Lung microvascular endothelial cell (primary cell): ENCODE results near the gene PWP1. TPM values are rescaled to one million over a fixed set of nuclear protein-coding genes. Genes with fewer than 3 reads are reported as not detected.

Experiments used
- DNase-seq, 2 donors: peaks; one replicate each; pipeline versions ENCODE4 v3.0.0 to v3.0.0-alpha.2; 2010; ENCODE audit warnings: low read depth in 2 of 2
- total RNA-seq: library from RNA; depleted of rRNA; stranded (reverse); fragments of >200 nt; gene quantifications from 2 replicates; pipeline ENCODE4 v1.2.1, GENCODE V29; 2014

PWP1 gene
- total RNA-seq = 49.2 and 51.4 TPM in 2 replicates

GRCh38 chr12:107685360-107686248 is at the start of gene PWP1:
Gene PWP1, plus strand, starts transcription at chr12:107685799. Its CDS starts 101 bp downstream, at chr12:107685900.
- DNase-seq = peak; percentile 98

DNA sequence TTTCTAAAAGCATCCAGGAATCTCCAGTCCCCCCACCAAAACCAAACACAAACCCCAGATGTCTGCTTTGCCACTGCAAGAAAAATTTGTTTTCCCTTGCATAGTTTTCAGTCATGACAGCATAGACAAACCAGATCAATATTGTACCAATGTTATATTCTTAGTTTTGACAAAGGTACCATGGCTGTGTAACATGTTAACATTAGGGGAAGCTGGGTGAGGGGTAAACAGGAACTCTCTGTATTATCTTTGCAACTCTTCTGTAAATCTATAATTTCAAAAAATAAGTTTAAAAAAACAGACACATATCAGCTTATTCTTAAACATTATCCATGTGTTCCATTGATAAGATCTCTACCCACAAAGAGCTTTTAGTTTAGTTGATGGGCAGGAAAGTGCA is 44.4 kb upstream of the PWP1 start:
- no peak for DNase-seq

GRCh38 chr12:107642240-107642639 is 43.4 kb upstream of the PWP1 start:
- no peak for DNase-seq

- peak; percentile 69 to 77 for DNase-seq
These were observed 39.8 kb upstream of the PWP1 start for GRCh38 chr12:107645630-107646333.

DNA sequence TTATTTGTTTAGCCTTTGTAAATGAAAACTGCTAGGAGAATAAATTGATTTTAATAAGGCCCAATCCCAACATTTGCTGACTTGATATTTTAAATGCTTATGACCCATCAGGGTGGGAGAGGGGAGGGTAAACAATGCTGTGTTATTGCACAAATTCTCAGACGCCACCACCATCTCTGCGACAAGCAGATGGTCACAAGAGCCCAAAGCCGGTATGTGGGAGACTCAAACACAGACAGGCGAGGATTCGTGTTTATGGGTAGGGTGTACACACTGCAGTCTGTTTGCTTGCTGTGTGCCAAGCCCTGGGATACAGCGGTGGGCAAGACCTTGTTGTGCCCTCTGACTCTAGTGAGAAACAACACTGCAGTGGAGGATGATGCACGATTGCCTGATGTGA is 39.2 kb upstream of the PWP1 start:
- DNase-seq = no peak

GRCh38 chr12:107649661-107650061 is 35.9 kb upstream of the PWP1 start:
- no peak for DNase-seq

GRCh38 chr12:107650977-107651376 is 34.6 kb upstream of the PWP1 start:
- DNase-seq = no peak

DNA sequence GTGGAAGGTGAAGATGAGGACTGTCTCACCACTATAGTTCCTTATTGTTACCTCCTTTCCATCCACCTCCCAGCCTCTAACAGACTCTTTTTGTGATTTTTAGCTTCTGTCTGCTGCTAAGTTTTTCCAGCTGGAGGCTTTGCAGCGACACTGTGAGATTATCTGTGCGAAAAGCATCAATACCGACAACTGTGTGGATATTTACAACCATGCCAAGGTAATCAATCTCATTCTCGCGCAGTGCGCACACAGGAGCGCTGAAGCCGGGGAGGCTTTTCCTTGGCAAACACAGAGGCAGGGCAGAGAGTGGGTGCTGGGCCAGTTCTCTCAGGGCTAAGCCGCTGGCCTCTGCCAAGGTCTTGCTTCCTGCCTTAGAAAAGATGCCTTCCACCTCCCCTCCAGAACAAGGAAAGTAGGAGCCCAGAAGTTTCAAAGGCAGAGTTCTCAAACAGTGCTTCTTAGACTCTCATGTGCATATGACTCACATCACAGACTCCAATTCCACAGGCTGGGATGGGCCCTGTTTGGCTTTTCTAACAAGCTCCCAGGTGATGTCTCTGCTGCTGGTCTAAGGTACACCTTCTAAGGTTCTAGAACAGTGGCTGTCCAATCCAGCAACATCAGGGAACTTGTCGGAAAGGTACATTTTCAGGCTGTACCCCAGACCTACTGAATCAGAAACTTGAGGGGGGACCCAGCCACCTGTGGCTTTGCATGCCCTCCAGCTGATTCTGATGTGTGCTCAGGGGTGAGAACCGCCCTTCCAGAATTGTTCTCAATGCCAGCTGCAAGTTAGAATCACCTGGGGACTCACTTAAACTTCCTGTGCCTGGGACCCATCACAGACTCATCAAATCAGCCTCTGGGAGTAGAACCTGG is 33.8 kb upstream of the PWP1 start:
- DNase-seq = no peak

GRCh38 chr12:107653519-107653918 is 32.1 kb upstream of the PWP1 start:
- DNase-seq = no peak

DNA sequence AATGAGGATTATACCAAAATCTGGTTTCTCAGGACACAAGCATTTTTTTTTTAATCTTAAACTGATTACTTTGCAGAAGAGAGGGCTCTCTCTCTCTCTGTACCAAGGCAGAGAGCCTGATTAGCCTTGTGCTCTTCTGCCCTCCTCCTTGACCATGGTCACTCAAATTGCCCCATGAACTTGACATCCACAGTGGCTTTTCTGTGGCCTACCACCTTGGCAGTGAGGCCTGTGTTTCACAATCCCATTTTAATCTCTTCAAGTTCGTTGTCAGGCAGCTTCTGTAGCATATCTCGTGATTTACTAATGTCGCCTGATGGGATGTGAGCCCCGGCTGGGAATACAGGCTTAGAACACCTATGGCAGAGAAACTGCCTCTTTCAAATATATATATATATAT is 30.7 kb upstream of the PWP1 start:
- DNase-seq = no peak

DNA sequence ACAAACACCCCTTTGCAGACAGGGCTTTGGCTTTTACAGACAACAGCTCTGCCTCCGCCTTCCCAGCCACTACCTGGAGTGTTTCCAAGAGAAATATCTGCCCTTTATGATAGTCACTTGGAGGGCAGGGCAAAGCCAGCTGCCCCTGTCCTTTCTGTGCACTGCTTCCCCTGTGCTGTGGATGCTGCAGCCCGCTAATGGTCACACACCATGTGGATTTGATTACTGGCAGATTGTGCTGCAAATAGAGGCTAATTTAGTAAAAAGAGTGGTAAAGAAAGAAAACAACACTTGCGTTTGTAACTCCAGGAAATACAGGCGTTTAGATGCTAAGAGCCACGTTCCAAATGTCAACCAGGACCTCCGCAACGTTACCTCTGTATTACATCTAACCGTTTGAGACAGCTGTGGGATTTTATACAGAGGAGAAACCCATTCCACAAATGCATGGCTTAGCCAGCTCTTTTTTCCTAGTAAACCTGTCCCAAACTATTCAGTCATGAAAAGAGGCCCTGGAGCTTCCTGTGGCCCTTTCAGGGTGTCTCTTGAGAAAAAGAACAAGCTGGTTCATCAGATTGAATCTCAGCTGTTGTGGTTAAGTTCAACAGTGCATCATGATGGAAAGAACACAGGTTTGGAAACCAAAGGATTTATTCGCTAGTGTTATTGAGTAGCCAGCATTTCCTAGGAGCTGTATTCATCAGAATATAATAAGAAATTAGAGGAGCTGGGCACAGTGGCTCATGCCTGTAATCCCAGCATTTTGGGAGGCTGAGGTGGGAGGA is 30.1 kb upstream of the PWP1 start:
- DNase-seq = peak in 1 of 2 donors; percentile 45

DNA sequence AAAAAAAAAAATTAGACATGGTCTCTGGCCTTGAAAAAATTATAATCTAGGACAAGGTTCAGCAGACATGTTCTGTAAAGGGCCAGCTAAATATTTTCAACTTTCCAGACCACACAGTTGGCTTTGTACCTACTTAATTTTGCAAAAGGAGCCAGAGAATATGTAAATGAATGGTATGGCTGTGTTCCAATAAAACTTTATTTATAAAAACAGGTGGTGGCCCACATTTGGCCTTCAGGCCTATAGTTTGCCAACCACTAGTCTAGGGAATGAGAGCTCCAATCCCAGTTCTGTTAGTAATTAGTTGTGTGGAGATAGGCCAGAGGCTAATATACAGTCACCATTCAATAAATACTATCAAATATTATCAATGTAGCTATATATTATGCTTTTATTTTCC is 29.3 kb upstream of the PWP1 start:
- DNase-seq = no peak

- no peak for DNase-seq
These were observed 28.5 kb upstream of the PWP1 start for GRCh38 chr12:107657133-107657532.

DNA sequence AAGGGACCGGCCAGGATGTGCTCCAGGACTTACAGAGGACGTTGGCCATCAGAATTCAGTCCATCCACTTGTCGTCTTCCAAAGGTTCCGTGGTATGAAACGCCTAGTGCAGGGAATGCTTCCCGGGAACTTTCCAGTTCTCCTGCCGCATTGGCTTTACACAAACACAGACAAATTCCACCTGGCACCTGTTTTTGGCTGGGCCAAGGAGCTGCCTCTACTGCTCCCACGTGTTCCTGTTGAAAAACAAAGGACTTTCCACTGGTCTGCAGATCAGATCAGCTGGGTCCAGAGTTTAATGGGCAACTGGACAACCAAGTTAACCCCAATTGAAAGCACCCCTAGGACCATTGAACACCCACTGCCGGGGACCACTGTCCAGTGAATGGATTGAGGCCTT is 28.0 kb upstream of the PWP1 start:
- DNase-seq = no peak

GRCh38 chr12:107660235-107660634 is 25.4 kb upstream of the PWP1 start:
- DNase-seq = peak; percentile 17 to 81

DNA sequence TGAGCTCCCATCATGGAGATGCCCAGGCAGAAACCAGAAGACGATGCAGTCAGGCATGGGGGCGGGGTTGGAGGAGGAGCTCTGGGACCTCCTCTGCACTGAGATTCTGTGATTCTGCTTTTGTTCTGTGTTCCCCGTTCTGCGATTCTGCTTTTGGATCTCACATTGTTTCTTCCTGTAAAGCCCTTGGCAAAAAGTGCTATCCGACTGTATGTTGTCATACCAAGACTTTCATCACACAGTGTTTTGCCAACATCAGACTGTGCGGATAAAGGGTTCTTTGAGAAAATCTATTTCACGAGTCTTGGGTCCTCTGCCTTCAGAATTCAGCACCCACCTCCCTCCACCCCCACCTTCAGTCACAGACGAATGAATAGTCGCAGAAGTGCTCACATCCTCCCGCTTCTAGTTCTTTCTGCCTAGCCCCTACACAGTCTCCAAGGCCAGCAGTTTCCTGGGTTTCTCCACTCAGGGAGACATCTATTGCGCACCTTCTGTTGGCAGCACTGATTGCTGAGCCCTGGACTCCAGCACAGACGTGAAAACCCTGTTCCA is 24.7 kb upstream of the PWP1 start:
- no peak for DNase-seq

DNA sequence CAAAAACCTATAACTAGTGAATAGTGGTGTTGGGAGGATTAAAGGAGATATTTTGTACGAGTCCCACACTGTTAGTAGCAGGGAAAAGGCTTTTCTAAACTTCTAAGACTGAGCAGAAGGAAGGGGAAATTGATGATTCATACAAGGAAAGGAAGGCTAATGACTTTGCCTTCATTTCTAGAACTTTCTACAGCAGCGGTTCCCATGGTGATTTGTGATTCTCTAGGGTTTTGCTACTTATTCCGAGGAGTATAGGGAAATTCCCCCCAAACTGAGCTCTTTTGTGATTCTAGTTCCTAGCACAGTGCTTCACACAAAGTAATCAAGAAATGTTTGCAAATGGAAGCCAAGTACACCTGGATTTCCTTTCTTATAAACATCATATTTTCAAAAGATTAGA is 23.8 kb upstream of the PWP1 start:
- peak in 1 of 2 donors; percentile 89 for DNase-seq

- peak in 1 of 2 donors; percentile 5 for DNase-seq
These were observed 23.1 kb upstream of the PWP1 start for GRCh38 chr12:107662484-107662883.

DNA sequence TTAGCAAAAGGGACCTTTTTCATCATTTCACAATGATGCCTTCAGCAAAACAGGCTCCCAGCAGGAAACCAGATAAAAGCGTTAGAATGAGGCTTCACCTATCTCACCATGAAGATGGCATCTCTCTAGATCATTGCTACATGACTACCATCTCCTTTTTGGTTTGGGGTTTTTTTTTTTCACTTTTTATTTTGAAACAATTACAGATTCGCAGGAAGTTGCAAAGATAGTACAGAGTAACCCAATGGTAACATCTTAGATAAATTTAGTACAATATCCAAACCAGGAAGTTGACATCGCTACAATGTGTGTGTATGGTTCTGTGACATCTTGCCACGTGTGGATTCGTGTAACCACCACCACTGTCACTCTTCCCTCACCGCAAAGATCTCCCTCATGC is 22.3 kb upstream of the PWP1 start:
- DNase-seq = no peak

DNA sequence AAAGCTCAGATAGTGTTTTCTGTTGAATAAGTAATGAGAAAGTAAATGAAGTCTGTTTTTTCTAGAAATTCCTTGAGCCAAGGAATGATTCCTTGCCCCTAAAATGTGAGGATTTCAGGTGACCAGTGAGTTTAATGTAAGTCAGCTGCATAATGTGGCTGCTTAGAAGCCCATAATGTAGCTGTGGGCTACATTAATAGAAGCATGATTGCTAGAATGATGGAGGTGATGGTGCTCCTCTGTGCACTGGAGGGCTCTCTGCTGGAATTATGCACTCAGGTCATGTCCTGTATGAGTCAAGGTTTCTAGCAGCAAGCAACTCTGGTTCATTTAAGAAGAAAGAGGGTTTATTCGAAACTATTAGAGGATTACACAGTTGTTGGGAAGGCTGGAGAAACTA is 19.6 kb upstream of the PWP1 start:
- DNase-seq = no peak

DNA sequence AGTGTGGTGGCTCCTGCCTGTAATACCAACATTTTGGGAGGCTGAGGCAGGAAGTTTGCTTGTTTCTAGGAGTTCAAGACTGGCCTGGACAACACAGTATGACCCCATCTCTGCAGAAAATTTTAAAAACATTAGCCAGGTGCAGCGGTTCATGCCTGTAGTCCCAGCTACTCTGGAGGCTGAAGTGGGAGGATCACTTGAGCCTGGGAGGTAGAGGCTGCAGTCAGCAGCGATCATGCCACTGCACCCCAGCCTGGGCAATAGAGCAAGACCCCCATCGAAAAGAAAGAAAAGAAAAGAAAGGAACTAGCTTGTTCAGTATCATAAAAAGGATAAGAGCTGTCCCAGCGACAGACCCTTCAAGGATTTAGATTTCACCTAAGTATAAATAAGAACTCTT is 18.1 kb upstream of the PWP1 start:
- DNase-seq = no peak
